WTC11 (cell line): ENCODE results near the gene VWF. TPM values are rescaled to one million over a fixed set of nuclear protein-coding genes. Genes with fewer than 3 reads are reported as not detected.

Experiments
- ATAC-seq: fragments of 200-7000 bp; cut with Tn5 transposase; 2 replicates; pipeline ENCODE4 v1.10.0; 2021; ENCODE audit warnings: mild to moderate bottlenecking, moderate library complexity
- CTCF ChIA-PET: fragments of 300-600 bp; sonication (Branson Sonifier 250); formaldehyde crosslinking; loops from one replicate; lab custom pipeline; 2021; ENCODE audit warnings: antibody characterized with exemption; lab: Charles Lee
- POLR2A ChIA-PET: fragments of 350-600 bp; sonication (Branson Sonifier 250); formaldehyde crosslinking; loops from one replicate; lab custom pipeline; 2021; ENCODE audit warnings: antibody characterized with exemption; lab: Charles Lee
- DNase-seq: peaks from one replicate; pipeline ENCODE4 v3.0.0; 2021; ENCODE audit warnings: low spot score
- H3K27ac Mint-ChIP-seq: 2 replicates; pipeline ENCODE4 v1.8.0; 2021; ENCODE audit warnings: mixed read lengths
- H3K27me3 Mint-ChIP-seq: 2 replicates; pipeline ENCODE4 v1.8.0; 2021; ENCODE audit warnings: low read depth, mild to moderate bottlenecking, moderate library complexity, mixed read lengths
- H3K36me3 Mint-ChIP-seq: 2 replicates; pipeline ENCODE4 v1.8.0; 2021; ENCODE audit warnings: mixed read lengths
- H3K4me1 Mint-ChIP-seq: 2 replicates; pipeline ENCODE4 v1.8.0; 2022; ENCODE audit warnings: mixed read lengths
- H3K4me3 Mint-ChIP-seq: 2 replicates; pipeline ENCODE4 v1.8.0; 2021; ENCODE audit warnings: mild to moderate bottlenecking, moderate library complexity, mixed read lengths
- H3K9me3 Mint-ChIP-seq: 2 replicates; pipeline ENCODE4 v1.8.0; 2021; ENCODE audit warnings: mixed read lengths
- AR ChIP-seq: fragments of 250-450 bp; sonication (Bioruptor Pico); IDR thresholded peaks from 2 replicates; pipeline ENCODE4 v1.9.0; 2021; ENCODE audit warnings: mild to moderate bottlenecking
- ATF2 ChIP-seq: sonication (generic); formaldehyde crosslinking; IDR thresholded peaks from 2 replicates; pipeline ENCODE4 v1.8.1; 2022; ENCODE audit warnings: low read depth, missing genetic modification reagents, borderline replicate concordance
- CREB1 ChIP-seq: sonication (generic); formaldehyde crosslinking; IDR thresholded peaks from 2 replicates; pipeline ENCODE4 v1.8.0; 2023; ENCODE audit warnings: mild to moderate bottlenecking, missing genetic modification reagents
- E2F5 ChIP-seq: sonication (generic); formaldehyde crosslinking; IDR thresholded peaks from 2 replicates; pipeline ENCODE4 v1.8.1; 2022; ENCODE audit warnings: mild to moderate bottlenecking, moderate library complexity, missing genetic modification reagents
- EMX1 ChIP-seq: fragments of 250-450 bp; sonication (Bioruptor Pico); IDR thresholded peaks from 2 replicates; pipeline ENCODE4 v1.8.0; 2021; ENCODE audit warnings: mild to moderate bottlenecking
- GRHL2 ChIP-seq: fragments of 250-450 bp; sonication (Bioruptor Pico); IDR thresholded peaks from 2 replicates; pipeline ENCODE4 v1.8.0; 2022; ENCODE audit warnings: mild to moderate bottlenecking, moderate library complexity; ENCODE audit not compliant: insufficient replicate concordance, severe bottlenecking
- KAT7 ChIP-seq: sonication (generic); formaldehyde crosslinking; IDR thresholded peaks from 2 replicates; pipeline ENCODE4 v1.8.1; 2023; ENCODE audit warnings: missing genetic modification reagents, mild to moderate bottlenecking, borderline replicate concordance
- NFYB ChIP-seq: sonication (generic); formaldehyde crosslinking; conservative IDR thresholded peaks from 2 replicates; pipeline ENCODE4 v1.8.0; 2022; ENCODE audit warnings: low read depth, missing genetic modification reagents
- NR2C2 ChIP-seq: sonication (generic); formaldehyde crosslinking; IDR thresholded peaks from 2 replicates; pipeline ENCODE4 v1.8.0; 2022; ENCODE audit warnings: mild to moderate bottlenecking, missing genetic modification reagents
- RELA ChIP-seq: sonication (generic); formaldehyde crosslinking; IDR thresholded peaks from 2 replicates; pipeline ENCODE4 v1.8.1; 2022; ENCODE audit warnings: missing genetic modification reagents, mild to moderate bottlenecking, borderline replicate concordance
- SMAD4 ChIP-seq: sonication (generic); formaldehyde crosslinking; IDR thresholded peaks from 2 replicates; pipeline ENCODE4 v1.8.0; 2022; ENCODE audit warnings: mild to moderate bottlenecking, missing genetic modification reagents
- TEAD1 ChIP-seq: sonication (generic); formaldehyde crosslinking; IDR thresholded peaks from 2 replicates; pipeline ENCODE4 v1.8.0; 2022; ENCODE audit warnings: mild to moderate bottlenecking, missing genetic modification reagents
- ZNF232 ChIP-seq: sonication (generic); formaldehyde crosslinking; IDR thresholded peaks from 2 replicates; pipeline ENCODE4 v1.8.0; 2022; ENCODE audit warnings: mild to moderate bottlenecking, missing genetic modification reagents
- ZNF416 ChIP-seq: fragments of 250-450 bp; sonication (Bioruptor Pico); IDR thresholded peaks from 2 replicates; pipeline ENCODE4 v1.9.0; 2021; ENCODE audit warnings: mild to moderate bottlenecking, inconsistent platforms
- ZNF532 ChIP-seq: fragments of 250-450 bp; sonication (Bioruptor Pico); IDR thresholded peaks from 2 replicates; pipeline ENCODE4 v1.9.0; 2021; ENCODE audit warnings: mild to moderate bottlenecking, borderline replicate concordance
- total RNA-seq: library from RNA; stranded (reverse); gene quantifications from 3 replicates; pipeline ENCODE4 v1.2.3, GENCODE V29; 2021
- TF ChIP-seq, protein P1 (sequence below): fragments of 250-450 bp; sonication (Bioruptor Pico); conservative IDR thresholded peaks from 2 replicates; pipeline ENCODE4 v1.9.0; 2021; ENCODE audit warnings: mild to moderate bottlenecking
- TF ChIP-seq, protein P2 (sequence below): sonication (generic); formaldehyde crosslinking; IDR thresholded peaks from 2 replicates; pipeline ENCODE4 v1.8.0; 2023; ENCODE audit warnings: missing genetic modification reagents, mild to moderate bottlenecking, borderline replicate concordance

VWF gene
- total RNA-seq, 1 experiment from 2014 or later: 0.48 TPM

- no peak for TF ChIP-seq AR (CRISPR knock-in tag)
- no peak for TF ChIP-seq ATF2 (CRISPR knock-in tag)
- no peak for TF ChIP-seq SMAD4
- TF ChIP-seq EMX1 (CRISPR knock-in tag): no peak
- TF ChIP-seq ZNF232: no peak
- no peak for TF ChIP-seq ZNF416 (CRISPR knock-in tag)
- no peak for TF ChIP-seq CREB1
- TF ChIP-seq, protein P1, sequence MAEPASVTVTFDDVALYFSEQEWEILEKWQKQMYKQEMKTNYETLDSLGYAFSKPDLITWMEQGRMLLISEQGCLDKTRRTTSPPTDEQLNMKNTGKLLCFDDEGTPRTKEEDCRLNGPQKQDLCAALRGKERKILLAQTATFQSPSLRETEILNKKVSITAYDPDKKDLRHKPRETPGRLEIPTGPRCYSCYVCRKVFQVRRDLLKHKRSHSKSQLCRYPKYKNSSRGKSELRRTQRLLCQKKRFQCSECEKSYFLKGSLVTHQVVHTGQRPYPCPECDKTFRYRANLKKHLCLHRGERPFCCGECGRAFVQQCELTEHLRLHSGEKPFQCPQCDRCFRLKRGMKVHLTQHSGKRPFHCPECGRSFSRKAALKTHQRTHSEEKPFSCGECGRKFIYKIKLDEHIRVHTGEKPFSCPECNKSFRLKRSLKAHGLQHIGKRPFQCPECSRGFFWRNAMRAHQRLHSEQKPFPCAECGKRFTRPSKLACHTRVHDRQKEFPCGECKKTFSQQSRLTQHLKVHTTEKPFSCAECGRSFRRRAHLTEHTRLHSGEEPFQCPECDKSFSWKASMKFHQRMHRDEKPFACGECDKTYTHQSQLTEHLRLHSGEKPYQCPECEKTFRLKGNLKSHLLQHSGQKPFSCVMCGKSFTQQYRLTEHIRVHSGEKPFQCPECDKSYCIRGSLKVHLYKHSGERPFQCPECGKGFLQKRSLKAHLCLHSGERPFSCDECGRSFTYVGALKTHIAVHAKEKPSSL (CRISPR knock-in tag): no peak
Observed at GRCh38 chr12:6030081-6030480, 94.4 kb downstream of the VWF start (continued).

DNA sequence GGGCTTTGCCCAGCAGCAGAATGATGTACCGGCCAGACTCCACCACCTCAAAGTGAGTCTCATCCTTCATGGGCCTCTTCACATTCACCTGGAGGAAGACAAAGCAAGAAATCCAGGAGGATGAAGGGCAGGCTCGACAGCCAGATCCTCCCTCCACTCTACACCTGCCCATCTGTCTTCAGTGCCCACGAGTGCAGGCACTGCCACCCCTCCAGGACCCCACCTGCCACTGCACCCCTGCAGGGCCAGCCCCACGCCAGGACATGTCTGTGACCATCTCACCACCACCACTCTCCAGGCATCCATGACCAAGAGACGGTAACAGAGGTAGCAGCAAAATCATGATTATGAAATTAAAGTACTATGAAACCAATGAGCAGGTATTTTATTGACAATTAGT lies 95.1 kb downstream of the VWF start:
- ATAC-seq (no peak), DNase-seq (no peak)
- Mint-ChIP-seq H3K4me1 (no peaks in the 10 kb centered on the region), H3K9me3 (peaks cover 23% of the 10 kb centered on the region), H3K27ac (0 out of 2 replicates have a peak overlapping the region, but pooled peaks have one; percentile 35), H3K4me3 (no peak overlapping the region), H3K36me3 (peaks cover 6% of the 10 kb centered on the region), H3K27me3 (no peaks in the 10 kb centered on the region)
- ChIA-PET POLR2A (no interaction called here), CTCF (interaction anchor here (3.5 kb wide), 1 partner anchor 40 kb away, joined by 27 read pairs; no protein-coding TSS in a partner anchor)
- TF ChIP-seq TEAD1 (CRISPR knock-in tag) (no peak), NFYB (no peak), KAT7 (no peak), GRHL2 (CRISPR knock-in tag) (no peak)

GRCh38 chr12:6026998-6027397 lies 97.5 kb downstream of the VWF start:
- no peaks in the 10 kb centered on the region; the same call in 1 of the 2 replicates for H3K27me3 Mint-ChIP-seq
- no peak overlapping the region for H3K4me3 Mint-ChIP-seq
- peaks cover 20% of the 10 kb centered on the region for H3K9me3 Mint-ChIP-seq
- POLR2A ChIA-PET: no interaction called here
- no peaks in the 10 kb centered on the region for H3K4me1 Mint-ChIP-seq
- no peak for TF ChIP-seq ZNF532 (CRISPR knock-in tag)
- TF ChIP-seq, protein P2, sequence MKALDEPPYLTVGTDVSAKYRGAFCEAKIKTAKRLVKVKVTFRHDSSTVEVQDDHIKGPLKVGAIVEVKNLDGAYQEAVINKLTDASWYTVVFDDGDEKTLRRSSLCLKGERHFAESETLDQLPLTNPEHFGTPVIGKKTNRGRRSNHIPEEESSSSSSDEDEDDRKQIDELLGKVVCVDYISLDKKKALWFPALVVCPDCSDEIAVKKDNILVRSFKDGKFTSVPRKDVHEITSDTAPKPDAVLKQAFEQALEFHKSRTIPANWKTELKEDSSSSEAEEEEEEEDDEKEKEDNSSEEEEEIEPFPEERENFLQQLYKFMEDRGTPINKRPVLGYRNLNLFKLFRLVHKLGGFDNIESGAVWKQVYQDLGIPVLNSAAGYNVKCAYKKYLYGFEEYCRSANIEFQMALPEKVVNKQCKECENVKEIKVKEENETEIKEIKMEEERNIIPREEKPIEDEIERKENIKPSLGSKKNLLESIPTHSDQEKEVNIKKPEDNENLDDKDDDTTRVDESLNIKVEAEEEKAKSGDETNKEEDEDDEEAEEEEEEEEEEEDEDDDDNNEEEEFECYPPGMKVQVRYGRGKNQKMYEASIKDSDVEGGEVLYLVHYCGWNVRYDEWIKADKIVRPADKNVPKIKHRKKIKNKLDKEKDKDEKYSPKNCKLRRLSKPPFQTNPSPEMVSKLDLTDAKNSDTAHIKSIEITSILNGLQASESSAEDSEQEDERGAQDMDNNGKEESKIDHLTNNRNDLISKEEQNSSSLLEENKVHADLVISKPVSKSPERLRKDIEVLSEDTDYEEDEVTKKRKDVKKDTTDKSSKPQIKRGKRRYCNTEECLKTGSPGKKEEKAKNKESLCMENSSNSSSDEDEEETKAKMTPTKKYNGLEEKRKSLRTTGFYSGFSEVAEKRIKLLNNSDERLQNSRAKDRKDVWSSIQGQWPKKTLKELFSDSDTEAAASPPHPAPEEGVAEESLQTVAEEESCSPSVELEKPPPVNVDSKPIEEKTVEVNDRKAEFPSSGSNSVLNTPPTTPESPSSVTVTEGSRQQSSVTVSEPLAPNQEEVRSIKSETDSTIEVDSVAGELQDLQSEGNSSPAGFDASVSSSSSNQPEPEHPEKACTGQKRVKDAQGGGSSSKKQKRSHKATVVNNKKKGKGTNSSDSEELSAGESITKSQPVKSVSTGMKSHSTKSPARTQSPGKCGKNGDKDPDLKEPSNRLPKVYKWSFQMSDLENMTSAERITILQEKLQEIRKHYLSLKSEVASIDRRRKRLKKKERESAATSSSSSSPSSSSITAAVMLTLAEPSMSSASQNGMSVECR (CRISPR knock-in tag): no peak
- TF ChIP-seq RELA (CRISPR knock-in tag): no peak
- no peak for TF ChIP-seq ZNF232
- TF ChIP-seq E2F5 (CRISPR knock-in tag): no peak
- no peak for TF ChIP-seq NR2C2 (CRISPR knock-in tag)
- ATAC-seq: no peak
- peaks cover 6% of the 10 kb centered on the region for H3K36me3 Mint-ChIP-seq
- DNase-seq: no peak
- no peak overlapping the region for H3K27ac Mint-ChIP-seq
- CTCF ChIA-PET: interaction anchor here (1.4 kb wide), 1 partner anchor 11 kb away, joined by 4 read pairs; no protein-coding TSS in a partner anchor
